HG03575 (cell line): Measurements from ENCODE around the gene CYTIP.

ENCODE experiments used
- ATAC-seq: cut with Tn5 transposase; IDR thresholded peaks from one replicate; pipeline ENCODE4 v1.9.1; 2021; ENCODE audit not compliant: unreplicated experiment, insufficient number of reproducible peaks, low FRiP score; ENCODE audit errors: extremely low read depth

CYTIP gene

DNA sequence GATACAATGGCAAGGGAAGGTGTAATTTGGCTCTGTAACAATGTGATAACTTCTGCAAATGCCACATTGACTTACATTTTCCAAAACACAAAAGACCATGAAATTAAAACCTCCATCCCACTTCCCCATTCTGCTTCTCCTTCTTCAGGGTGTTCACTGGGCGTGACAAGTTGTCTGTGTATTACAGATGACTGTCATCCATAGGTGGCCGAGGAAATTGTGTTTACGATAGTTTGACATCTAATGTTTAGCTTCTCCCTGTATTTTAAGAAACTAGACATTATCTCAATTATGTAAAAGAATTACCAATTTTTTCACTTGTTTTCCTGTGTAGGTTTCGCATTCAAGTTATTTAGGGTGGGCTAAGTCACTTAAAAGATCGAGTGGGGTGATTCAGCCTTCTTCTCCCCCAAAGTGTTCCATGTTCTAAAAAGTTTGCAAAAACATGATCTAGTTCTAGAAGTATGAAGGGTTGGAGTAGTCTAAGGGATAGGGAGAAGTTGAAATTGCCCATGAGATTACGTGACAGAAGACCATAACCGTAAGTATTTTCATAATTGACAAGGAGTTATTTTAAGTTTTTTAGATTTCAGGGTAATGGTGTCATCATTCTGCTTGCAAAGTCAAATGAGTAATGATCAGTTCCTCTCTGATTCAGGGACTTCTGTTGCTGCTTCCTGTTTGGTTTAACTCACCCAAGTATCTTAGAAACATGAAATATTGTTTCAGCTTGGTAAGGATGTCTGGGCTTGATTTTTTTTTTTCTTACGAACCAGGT lies 25.2 kb upstream of the CYTIP start:
- ATAC-seq: peak; percentile 66

DNA sequence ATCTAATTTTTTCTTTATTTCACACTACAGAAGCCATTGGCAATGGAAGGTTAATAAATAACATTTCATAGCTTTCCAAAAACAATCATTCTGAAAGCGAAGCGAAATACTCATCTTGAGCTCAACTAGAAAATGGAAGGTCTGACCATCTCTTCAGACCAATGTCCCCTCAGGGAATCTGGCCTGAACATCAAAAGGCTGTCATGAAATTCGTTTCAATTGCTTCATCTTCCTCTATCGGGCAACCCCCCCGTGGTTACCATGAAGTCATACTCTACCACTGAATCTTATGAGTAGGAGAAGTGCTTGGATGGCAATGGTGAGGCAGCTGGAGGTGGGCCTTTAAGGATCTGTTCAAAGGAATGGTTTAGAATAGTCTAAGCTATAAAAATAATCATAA lies 22.9 kb upstream of the CYTIP start:
- no peak for ATAC-seq

DNA sequence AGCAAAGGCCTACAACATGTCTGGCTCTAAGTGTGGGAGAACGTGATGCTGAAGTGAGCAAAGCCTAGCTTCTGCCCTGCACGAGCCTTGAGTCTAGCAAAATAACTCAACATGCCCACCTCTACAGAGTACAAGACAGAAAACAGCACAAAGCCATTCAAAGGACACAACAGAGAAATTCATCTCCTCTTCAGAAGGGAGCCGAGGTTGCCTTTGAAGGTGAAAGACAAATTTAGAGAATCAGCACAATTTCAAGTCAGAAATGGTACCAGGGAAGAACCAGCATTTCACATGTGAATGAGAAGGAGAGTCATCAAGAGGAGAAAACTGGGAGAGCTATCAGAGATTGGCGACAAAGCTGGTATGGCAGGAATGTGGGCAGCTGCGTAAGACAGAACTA lies 21.7 kb upstream of the CYTIP start:
- no peak for ATAC-seq

DNA sequence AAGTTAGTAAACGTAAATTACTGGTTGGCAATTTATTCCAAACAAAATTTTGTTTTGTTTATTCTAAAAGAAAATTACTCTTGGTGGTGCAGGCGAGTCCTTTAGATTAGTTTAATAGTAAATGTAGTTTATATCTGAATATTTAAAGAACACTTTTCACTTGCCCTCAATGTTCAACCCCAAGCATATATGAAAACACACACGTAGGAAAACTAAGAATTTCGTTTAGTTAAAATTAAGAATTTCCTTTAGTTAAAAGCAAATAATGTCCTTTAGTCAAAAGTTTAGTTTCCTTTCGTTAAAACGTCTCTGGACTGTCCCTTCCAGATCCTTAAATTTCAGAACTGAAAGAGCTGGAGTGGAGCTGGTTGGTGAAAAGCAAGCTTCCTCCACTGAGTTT lies 19.1 kb upstream of the CYTIP start:
- no peak for ATAC-seq

DNA sequence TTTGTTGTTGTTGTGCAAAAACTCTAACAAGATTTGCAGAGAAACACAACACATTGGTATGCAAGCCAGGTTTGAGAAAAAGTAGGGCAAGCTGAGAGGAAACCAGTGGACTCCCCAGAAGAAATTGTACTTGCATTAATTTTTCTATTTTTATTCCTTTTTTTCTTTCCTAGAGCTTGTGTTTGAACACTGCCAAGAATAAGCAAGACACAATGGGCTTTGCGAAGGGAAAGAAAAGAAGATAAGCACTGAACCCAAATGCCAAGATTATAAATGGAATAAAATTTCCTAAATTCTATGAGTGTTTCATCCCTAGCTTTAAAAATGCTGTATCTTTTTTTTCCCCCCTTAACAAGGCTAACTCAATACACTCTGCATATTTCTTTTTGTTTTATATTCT lies 17.0 kb upstream of the CYTIP start:
- no peak for ATAC-seq

DNA sequence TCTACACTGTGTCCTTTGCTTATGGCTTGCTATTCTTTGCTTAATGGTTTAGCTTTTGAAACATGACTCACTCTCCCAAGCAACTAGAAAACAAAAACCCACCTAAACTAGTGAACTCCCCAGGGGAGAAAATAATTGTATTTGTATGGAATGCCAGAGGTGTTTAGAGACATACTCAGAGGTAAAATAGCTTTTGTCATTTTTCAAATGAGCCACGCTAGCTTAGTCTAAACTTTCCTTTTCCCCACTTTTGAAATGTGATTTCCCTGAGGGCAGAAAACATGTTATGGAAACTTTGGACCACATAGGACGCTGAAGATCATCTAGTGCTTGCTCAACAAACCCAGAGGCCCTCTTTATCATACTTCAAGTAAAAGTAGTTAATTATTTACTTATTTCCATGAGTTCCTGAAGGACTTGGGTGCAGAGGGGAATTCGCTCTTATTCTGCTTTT lies 16.5 kb upstream of the CYTIP start:
- no peak for ATAC-seq

DNA sequence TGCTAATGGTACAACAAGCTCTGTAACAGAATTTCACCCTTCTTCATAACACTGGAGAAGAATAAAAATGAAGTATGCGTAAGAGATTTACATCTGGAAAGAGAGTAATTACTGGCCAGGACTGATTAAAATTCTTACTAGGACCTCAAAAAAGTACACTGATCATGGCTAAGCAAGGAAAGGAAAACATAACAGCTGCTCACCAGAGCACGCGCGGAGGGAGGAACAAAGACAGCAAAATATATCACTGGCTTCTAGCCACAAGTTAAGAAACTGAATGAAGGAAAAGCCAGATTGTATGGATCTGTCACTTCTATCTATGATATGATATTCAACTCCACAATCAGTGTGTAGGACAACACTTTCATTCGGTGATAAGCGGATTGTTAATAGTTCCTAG lies 15.6 kb upstream of the CYTIP start:
- ATAC-seq: no peak

DNA sequence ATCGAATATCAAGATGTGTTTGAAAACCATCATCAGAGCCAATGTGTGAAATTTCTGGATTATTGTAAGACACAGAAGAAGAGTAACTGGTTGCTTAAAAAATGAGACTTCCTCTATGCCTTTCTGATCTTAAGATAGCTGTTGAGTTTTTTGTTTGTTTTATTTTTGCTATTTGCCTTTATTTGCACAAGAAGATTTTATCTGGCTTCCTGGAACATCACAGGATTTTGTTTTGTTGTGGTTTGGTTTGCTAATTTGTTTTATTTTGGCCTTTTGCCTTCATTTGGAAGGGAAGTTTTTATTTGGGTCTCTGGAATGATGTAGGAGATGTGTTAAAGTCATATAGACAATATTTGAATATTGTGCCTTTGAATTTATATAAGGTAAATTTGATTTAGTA lies 3.9 kb upstream of the CYTIP start:
- no peak for ATAC-seq

DNA sequence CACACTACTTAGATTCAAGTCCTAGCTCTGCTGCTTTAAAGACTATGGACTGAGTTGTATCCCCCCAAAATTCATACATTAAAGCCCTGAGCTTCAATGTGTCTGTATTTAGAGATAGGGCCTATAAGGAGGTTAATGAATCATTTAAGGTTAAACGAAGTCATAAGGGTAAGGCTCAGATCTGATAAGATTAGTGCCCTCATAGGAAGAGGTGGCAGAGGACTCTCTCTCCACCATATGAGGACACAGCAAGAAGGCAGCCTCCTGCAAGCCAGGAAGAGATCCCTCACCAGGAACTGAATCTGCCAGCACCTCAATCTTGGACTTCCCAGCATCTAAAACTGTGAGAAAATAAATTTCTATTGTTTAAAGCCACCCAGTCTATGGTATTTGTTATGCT lies 3.1 kb upstream of the CYTIP start:
- ATAC-seq: no peak

DNA sequence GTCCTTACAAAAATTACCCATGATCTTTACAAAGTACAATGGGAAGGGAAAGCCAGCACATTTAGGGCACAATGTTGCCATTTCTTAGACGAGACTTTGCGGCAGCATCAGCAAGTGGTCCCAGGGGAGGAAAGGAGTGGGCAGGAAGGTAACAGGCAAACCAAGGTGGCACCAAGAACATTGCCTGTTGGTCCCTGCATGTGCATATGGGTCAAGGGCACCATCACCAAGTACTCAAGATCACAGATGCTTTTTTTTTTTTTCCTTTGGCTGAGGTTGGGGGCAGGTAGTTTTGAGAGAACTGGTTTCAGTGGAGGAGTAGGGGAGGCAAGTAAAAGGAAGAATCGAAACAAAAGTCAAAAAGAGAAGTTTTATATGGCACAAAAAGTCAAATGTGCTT lies 752 bp upstream of the CYTIP start:
- ATAC-seq: no peak

DNA sequence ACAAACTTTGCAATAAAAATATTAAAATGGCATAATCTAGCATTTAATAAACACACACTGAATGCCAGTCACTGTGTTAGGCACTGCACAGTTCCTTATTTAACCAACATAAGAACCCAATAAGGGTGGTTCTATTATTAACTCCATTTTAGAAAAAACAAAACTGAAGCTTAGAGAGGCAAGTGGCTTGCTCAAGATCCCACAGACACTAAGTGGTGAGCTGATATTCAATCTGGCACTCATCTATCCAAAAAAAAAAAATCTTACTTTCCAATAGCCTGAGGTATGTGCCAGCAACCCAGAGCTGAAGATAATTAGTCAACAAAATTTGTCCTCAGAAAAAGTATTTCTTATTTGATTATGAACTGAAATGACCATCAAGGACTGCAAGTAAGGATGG lies 799 bp downstream of the CYTIP start:
- ATAC-seq: no peak

DNA sequence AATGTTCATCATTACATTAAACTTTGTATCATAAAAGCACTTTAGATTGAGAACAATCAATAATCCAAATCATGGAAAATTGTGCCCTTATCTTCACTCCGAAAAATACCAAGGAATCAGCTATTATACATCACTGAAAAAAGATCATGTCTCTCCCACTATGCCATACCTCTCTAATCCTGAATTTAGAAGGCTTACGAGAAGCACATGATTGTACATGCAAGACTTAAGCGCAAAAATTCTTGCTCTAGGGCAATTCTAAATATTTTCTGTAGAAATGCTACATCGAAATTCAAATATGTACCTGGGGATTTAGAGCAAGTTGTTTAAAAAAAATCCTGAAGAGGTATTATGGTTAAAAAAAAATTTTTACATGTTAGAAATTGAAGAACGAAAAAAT lies 1.3 kb downstream of the CYTIP start:
- no peak for ATAC-seq

DNA sequence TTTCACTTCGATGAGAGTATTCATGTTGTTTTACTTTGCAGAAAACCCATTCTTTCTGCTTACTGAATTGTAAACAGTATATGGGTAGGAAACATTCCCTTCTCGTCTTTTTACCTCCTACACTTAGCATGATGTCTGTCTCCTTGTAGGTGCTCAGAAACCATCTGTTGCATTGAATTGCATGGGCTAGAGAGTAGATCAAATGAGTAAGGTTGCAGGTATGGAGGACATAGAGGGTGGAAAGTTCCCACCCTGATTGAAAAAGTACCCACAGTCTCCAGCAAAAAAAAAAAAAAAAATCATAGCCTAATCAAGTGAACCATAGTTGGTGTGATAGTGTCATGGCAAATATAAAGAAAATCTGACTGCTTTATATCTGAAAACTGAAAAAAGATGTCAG lies 1.7 kb downstream of the CYTIP start:
- no peak for ATAC-seq

DNA sequence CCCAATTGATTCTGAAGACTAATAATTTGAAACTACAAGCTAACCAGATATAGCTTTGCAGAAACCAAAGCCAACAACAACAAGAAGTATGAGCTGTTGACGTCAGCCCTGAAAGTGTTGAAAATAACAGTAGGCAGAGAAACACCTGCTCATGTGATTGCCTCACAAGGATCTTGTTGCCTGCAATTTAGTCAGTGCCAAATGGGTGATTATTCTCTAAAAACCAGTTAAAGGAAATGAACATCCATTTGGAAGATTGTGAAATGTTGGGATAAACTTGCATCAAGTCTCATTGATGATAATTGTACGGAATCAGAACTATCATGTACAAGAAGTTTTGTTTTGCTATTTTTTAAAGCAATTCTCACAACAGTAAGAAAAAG lies 2.8 kb downstream of the CYTIP start:
- no peak for ATAC-seq

DNA sequence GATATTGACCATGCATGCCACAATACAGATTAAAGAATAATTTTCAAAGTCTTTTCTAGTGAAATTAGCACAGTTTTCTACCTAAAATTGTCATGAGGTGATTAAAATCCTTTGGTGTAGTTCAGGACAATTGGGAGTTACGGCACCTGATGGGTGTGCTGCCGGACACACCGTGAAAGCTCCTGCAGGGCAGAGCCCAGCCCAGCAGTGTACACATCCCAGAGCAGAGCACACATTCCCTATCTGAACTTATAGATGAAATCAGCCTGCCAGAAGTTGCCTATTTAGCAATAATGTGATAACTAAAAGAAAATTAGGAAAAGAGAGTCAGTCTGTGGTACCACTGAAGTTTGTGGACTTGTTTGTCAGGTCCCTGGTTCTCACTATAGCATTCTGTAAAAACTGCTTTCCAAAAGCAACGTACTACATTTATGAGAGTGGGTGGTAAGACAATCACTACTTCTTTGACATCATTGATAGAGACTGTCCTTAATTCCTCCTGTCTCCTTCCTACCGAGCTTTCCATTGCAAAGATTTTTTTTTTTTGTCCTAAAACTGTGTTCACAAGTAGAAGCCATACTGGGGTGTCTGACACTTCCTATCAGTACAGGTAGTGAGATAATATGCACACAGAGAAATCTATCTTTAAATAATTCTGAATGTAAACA lies 3.4 kb downstream of the CYTIP start:
- ATAC-seq: no peak

DNA sequence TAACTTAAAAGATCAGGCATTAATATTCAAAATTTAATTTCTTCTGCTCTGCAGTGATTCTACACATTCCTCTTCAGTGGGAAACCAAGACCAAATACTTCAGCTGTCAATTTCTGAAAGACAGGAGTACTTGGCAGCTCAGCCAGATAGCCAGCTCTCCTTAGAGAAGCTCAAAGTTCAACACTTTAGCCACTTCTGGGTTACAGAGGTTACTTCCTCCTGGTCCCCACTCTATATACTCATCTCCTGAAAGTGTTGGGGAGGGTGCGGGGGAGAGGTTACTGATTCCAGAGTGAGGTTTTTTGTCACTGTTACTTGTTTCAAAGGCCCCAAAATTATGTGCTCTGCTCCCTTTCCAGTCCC lies 4.1 kb downstream of the CYTIP start:
- ATAC-seq: no peak

DNA sequence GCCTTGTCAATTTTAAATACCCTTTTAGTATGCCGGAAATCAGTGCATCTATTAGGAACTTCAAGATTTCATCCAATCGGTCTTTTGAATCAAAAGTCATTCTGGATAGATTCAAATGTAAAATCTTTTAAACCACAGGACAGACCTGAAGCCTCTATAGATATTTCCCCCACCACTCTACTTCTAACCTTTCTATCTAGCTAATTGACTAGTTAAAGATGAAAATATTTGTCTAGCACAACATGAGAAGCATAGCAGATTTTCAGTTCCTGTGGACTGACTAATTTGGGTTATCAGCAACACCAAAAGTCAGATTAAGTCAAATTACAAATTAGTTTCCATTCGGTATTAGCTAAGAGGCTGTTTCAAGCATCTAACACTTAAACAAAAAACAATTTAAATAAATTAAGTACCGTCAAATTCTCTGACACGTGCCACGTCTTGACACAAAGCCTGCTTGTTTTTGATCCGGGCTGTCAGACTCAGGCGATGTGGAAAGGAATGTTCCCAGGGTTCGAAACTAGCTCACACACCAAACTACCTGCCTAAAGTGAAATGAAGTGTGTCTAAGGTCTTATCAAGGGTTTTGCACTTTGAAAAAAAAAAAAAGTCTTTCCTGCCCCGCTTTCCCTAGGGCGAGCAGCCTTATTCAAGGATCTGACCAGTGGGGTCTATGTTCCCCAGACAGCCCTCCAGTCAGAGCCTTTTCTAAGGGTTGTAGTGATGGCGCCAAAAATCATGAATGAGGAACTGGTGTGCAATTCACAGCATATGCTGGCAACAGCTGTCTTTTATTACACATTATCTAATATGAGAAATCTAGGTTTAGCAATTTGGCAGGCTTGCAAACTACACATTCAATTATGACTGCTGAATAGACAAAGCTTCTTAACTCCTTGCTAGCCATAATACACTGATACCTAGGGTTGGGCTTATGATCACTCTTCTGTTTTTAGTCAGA lies 4.7 kb downstream of the CYTIP start:
- ATAC-seq: no peak

DNA sequence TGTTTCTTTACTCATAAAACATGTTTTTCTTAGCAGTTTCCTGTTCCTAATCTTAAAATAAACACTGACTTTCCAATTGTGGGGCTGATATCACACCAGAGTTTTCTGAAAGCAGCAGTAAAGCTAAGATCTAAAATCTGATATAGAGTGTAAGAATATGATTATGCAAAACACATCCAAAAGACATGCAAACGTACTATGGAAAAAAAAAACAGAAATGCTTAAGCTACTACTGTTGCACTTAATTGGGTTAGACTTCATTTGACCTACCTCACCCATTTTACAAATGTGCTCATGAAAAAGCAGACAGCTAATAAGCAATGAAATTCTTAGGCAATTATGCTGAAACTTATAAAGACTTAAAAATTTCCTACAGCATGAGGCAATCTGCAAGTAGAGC lies 10.5 kb downstream of the CYTIP start:
- ATAC-seq: no peak

DNA sequence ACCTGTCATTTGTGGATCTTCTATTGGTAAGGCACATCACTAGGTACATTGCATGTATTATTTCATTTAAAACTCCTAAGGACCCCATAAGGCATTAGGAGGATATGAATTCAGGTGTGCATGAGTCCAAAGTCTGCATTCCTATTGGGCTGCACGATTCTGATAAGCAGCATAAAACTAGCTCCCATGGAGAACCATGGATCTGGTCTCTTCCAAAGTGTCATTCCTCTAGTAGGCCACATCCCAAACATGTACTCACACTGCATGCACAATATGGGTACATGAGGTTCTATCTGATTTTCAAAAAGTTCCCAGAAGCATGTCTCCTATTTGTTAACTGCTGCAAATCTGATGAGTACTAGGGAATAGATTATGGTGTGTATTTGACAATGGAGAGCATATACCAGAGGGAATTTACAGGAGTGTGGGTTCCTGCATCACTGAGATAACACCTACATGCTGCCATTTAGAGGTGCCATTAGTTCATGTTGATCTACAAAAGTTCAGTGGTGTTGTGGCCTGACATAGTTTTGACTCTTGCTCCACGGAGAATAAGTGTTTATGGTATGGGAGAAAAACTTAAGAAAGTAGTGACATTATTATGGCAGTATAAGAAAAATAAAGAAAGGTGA lies 11.3 kb downstream of the CYTIP start:
- no peak for ATAC-seq
